Lower lobe of right lung (tissue), 2 donors: Measurements from ENCODE around the gene CSNK1A1L. TPM values are rescaled to one million over a fixed set of nuclear protein-coding genes. Genes with fewer than 3 reads are reported as not detected.

Source experiments
- ATAC-seq, 2 donors: fragments of 200-7000 bp; cut with Tn5 transposase; one replicate each; pipeline ENCODE4 v1.9.1; 2020 to 2022; ENCODE audit warnings: mild to moderate bottlenecking in 2 of 2, moderate library complexity in 2 of 2
- DNase-seq: peaks from one replicate; pipeline ENCODE4 v3.0.0-alpha.2; 2020
- H3K27ac ChIP-seq: fragments of 200-600 bp; one replicate; pipeline ENCODE4 v1.8.0; 2022
- H3K27me3 ChIP-seq: fragments of 200-600 bp; one replicate; pipeline ENCODE4 v1.8.0; 2022; ENCODE audit warnings: low read depth
- H3K36me3 ChIP-seq: fragments of 200-600 bp; one replicate; pipeline ENCODE4 v1.8.0; 2022; ENCODE audit warnings: mild to moderate bottlenecking
- H3K4me1 ChIP-seq: fragments of 200-600 bp; one replicate; pipeline ENCODE4 v1.8.0; 2022
- H3K4me3 ChIP-seq: fragments of 200-600 bp; one replicate; pipeline ENCODE4 v1.8.0; 2022; ENCODE audit warnings: mild to moderate bottlenecking
- H3K9me3 ChIP-seq: fragments of 200-600 bp; one replicate; pipeline ENCODE4 v1.8.0; 2022
- CTCF ChIP-seq: fragments of 200-600 bp; IDR thresholded peaks from one replicate; pipeline ENCODE4 v1.8.0; 2022; ENCODE audit warnings: antibody characterized with exemption, mild to moderate bottlenecking
- intact Hi-C: fragments of 100-400 bp; cut with DNase I; formaldehyde crosslinking; loops from one replicate; pipeline ENCODE4 v1.11.0; 2022
- total RNA-seq: library from RNA; stranded (reverse); fragmentation: NEBNext Ultra II Directional; extraction: Animal tissue kit (Norgen Biotek cat#: 25700); gene quantifications from one replicate; pipeline ENCODE4 v1.2.1, GENCODE V29; 2021
- donor health status: DM: no; HTN: yes; CAD: no; lungs with severe emphysema.

CSNK1A1L gene
- total RNA-seq, 1 donor from 2014 or later: not detected

- H3K9me3 ChIP-seq: no peaks in the 10 kb centered on the region
- H3K4me3 ChIP-seq: no peak overlapping the region
- ATAC-seq: peak in 1 of 2 donors; percentile 52
- H3K27ac ChIP-seq: no peak overlapping the region
- H3K27me3 ChIP-seq: no peaks in the 10 kb centered on the region
- H3K36me3 ChIP-seq: no peaks in the 10 kb centered on the region
- TF ChIP-seq CTCF: peak; percentile 26
- intact Hi-C loops: no loop called here
- DNase-seq: no peak
- no peaks in the 10 kb centered on the region for H3K4me1 ChIP-seq
These were observed 30.8 kb downstream of the CSNK1A1L start for GRCh38 chr13:37074703-37075102.

- H3K9me3 ChIP-seq: no peaks in the 10 kb centered on the region
- no peaks in the 10 kb centered on the region for H3K4me1 ChIP-seq
- no peak overlapping the region for H3K4me3 ChIP-seq
- DNase-seq (no peak), ATAC-seq (no peak)
- H3K27me3 ChIP-seq: no peaks in the 10 kb centered on the region
- H3K36me3 ChIP-seq: no peaks in the 10 kb centered on the region
- intact Hi-C loops: no loop called here
- TF ChIP-seq CTCF: no peak
- H3K27ac ChIP-seq: no peak overlapping the region
These were observed 33.4 kb downstream of the CSNK1A1L start for GRCh38 chr13:37072024-37072423.

- H3K27ac ChIP-seq: no peak overlapping the region
- DNase-seq (no peak), ATAC-seq (no peak)
- no peaks in the 10 kb centered on the region for H3K9me3 ChIP-seq
- no peak overlapping the region for H3K4me3 ChIP-seq
- H3K36me3 ChIP-seq: no peaks in the 10 kb centered on the region
- intact Hi-C loops: no loop called here
- no peak for TF ChIP-seq CTCF
- no peaks in the 10 kb centered on the region for H3K4me1 ChIP-seq
- no peaks in the 10 kb centered on the region for H3K27me3 ChIP-seq
These were observed 34.5 kb downstream of the CSNK1A1L start for GRCh38 chr13:37070956-37071355.

- no peak overlapping the region for H3K27ac ChIP-seq
- H3K4me1 ChIP-seq: no peaks in the 10 kb centered on the region
- no peaks in the 10 kb centered on the region for H3K27me3 ChIP-seq
- ATAC-seq (peak; percentile 19 to 45), DNase-seq (no peak)
- intact Hi-C loops: no loop called here
- H3K9me3 ChIP-seq: no peaks in the 10 kb centered on the region
- TF ChIP-seq CTCF: no peak
- H3K4me3 ChIP-seq: no peak overlapping the region
- H3K36me3 ChIP-seq: no peaks in the 10 kb centered on the region
These were observed 35.2 kb downstream of the CSNK1A1L start for GRCh38 chr13:37070145-37070695.

GRCh38 chr13:37069597-37070103, 35.8 kb downstream of the CSNK1A1L start:
- no peaks in the 10 kb centered on the region for H3K9me3 ChIP-seq
- intact Hi-C loops: no loop called here
- no peaks in the 10 kb centered on the region for H3K27me3 ChIP-seq
- no peak overlapping the region for H3K27ac ChIP-seq
- no peaks in the 10 kb centered on the region for H3K4me1 ChIP-seq
- no peak overlapping the region for H3K4me3 ChIP-seq
- no peaks in the 10 kb centered on the region for H3K36me3 ChIP-seq
- no peak for DNase-seq
- no peak for TF ChIP-seq CTCF
- peak; percentile 19 to 55 for ATAC-seq
